GM21447 (cell line): ENCODE results near the gene DOK6.
"Not testable (repeated sequence)": the region's sequence is repeated elsewhere in the genome, so short reads cannot be mapped to it uniquely, and the experiment has no call there.

Experiments
- ATAC-seq: cut with Tn5 transposase; IDR thresholded peaks from one replicate; pipeline ENCODE4 v1.9.1; 2021; ENCODE audit not compliant: unreplicated experiment

The DOK6 gene

DNA sequence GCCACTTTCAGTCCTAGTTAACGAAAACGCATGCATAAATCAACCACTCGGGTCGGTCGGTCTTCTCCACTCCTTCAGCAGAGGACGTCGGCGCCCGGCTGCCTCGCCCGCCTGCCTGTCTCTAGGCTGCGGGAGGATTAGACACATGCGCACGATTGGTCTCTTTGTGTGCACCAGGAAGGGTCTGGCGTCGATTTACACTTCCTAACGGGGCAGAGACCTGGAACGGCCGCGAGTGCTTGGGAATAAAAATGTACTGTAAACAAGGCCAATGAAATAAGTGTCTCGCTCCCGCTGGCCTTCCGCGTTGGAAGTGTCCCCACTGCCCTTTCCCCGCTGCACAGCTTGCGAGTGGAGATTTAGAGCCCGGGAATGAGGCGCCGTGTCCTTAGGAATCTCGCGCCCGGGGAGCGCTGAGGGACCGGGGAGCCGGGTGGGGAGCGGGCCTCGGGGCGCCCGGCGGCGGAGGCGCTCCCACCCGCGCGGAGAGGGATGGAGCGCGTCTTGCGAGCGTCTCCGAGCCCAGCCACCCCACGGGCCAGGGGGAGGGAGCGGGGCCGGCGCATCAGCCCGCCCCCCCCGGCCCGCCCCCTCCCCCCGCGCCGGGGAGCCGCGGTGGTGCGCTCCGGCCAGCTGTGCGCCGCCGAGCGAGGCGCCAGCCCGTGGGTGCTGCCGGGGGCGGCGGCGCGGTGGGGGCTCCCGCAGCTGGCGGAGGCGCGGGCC, at the start of gene DOK6:
Gene DOK6 (plus strand): TSS at position 636 of the 723 bp plus-strand sequence.
- ATAC-seq, result no peak

DNA sequence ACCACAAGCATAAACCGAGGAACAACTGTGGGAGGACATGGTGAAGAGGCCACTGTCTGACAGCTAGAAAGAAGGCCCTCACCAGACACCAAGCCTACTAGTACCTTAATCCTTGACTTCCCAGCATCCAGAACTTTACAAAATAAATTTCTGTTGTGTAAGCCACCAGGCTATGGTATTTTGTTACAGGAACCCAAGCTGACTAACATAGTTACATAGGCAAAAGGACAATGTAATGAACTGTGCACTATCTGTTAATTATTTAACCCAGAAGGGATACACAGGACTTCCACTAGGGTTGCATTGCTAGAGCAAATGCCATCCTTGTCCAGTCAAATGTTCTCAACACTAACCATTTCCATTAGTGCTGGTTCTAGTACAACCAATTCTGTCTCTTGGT, 47.7 kb upstream of the DOK6 start:
- ATAC-seq, result no peak

DNA sequence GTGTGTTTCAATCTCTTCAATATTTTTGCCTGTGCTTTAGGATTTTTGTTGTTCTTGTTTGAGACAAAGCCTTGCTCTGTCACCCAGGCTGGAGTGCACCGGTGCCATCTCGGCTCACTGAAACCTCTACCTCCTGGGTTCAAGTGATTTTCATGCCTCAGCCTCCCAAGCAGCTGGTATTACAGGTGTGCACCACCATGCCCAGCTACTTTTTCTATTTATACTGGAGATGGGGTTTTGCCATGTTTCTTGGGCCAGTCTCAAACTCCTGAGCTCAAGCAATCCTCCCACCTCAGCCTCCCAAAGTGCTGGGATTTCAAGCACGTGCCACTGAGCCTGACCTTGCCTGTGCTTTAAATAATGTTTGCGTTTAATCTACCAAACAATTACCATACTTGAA, 43.1 kb upstream of the DOK6 start:
- no peak for ATAC-seq

DNA sequence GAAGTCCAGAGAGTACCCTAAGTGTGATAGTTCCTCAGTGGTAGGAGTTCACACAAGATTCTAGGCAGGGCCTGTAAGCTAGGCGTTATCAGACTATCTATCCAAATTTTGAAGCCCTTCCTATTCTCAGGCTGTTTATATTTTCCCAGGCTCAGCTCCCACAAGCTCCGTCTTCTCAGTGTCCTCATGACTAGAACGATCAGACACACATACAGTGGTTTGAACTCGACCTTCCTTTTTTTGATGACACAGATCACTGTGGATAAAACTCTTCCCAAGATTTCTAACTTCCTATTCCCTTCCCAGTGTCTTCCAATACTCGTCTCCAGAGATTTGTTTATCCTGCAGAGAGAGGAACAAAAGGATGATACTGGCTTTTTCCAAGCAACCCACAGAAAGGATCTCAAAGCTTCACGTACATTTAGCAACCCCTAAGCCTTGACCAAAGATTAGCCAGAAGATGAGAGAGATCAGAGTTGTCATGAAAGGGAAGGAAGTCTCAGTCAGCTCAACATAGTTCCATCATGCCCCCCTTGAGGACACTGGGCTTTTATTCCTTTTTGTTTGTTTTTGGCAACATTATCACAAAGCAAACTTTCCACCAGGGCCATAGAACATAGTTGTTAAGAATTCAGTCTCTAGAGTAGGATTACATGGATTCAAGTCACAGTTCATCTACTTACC, 42.3 kb upstream of the DOK6 start:
- no peak for ATAC-seq

DNA sequence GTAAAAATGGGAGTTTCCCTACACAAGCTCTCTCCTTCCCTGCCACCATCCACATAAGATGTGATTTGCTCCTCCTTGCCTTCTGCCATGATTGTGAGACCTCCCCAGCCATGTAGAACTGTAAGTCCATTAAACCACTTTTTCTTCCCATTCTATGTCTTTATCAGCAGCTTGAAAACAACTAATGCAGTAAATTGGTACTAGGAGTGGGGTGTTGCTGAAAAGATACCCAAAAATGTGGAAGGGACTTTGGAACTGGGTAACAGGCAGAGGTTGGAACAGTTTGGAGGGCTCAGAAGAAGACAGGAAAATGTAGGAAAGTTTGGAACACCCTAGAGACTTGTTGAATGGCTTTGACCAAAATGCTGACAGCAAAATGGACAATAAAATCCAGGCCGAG, 40.9 kb upstream of the DOK6 start:
- not testable (repeated sequence) for ATAC-seq

DNA sequence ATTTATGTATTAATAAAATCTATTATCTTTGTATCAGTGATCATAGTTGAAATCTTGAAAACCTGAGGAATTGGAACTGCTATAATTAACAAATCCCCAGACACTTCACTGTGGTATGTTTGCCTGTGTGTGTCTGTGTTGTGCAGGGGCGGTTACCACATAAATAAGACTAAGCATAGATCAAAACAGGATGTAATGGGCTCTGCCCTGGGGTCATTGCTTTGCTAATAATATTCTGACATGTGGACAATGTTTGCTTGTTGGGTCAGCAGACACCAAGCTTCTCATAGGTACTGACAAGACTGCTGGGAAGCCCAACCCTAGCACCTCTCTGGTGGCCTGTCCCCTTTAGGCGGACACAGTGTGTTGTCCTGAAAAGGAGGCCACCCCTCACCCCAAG, 35.8 kb upstream of the DOK6 start:
- ATAC-seq, result no peak

DNA sequence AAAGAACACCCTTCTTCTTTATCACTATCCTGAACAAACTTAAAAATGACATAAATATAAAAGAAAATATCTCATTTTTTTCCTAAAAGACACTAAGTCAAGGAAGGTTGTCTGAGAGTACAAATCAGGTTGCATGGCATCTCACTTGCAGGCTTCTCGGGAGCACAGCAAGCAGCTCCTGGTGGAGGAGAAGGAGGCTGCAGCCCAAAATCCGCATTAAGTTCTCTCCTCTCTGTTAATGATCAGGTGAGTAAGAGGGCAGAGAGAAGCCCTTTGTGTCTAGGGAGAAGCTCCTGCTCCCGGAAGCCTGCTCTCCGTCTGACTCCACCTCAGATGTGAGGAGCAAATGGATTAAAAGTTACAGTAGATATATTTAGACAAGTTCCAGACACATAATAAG, 35.0 kb upstream of the DOK6 start:
- no peak for ATAC-seq

DNA sequence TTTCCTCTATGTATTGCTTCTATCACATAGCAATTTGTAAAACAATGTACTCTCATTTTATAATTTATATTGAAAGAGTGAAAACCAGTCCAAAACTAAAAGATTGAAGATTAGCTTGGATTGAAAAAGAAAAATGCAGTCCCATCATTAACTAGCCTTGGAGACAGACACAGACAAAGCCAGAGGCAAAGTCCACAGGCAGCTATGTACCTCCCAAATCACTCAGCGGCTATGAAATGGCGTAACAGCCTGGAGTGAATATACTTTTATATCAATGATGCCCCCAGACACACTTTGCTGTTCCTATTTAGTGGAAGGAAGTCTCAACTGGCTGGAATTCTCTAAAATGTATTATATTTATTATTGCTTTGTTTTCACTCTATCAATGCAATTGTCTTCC, 33.6 kb upstream of the DOK6 start:
- no peak for ATAC-seq

DNA sequence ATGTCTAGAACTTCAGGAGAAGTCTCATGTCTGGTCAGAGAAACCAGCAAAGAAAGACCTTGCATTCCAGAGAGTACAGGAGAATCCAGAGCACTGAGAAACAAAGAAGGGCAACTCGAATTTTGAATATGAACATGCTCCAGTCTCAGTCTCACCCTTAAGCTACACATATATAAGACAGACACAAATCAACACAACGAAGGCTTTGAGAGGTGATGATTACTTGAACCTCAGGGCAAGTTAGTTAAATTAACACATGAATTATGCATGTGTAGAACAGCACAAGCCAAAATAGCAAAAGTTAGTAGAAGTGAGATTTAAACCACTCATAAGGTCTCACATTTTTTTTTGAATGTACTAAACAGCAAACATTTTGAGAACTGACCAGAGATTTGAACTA, 29.0 kb upstream of the DOK6 start:
- ATAC-seq, result no peak

DNA sequence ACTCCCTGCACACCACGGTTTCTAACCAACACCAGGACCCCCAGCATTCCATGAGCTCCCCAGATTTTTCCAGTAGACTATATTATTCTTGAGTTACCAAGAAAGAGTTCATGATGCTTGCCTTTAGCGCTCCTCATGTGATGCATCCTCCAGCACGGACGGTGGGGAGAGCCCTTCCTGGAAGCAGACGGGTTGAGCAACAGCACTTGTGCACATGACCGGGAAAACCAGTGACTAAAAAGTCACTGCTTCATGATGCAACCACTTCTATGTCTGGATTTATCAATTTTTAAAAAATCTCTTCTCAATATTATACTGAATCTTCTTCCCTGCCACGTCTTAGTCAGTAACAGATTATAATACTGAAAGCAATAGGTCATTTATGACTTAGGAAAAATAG, 20.4 kb upstream of the DOK6 start:
- ATAC-seq, result no peak

DNA sequence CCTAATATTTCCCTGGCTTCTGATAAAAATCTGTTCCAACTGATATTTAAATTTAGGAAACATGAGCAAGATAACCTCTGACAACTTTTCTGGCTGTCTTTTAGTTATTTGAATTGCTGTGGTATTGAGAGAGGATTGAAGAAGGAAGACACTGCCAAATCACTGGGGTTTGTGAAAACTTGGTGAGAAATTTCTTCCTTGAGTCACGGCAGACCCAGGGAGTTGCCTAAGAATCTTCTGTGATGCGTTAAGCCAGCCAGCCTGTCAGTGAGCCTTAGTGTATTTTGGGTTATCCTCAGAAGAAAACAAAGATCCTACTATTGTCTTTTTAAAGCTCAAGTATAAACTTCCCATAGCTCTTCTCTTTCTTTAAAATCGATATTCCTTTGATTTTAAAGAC, 17.5 kb upstream of the DOK6 start:
- no peak for ATAC-seq

DNA sequence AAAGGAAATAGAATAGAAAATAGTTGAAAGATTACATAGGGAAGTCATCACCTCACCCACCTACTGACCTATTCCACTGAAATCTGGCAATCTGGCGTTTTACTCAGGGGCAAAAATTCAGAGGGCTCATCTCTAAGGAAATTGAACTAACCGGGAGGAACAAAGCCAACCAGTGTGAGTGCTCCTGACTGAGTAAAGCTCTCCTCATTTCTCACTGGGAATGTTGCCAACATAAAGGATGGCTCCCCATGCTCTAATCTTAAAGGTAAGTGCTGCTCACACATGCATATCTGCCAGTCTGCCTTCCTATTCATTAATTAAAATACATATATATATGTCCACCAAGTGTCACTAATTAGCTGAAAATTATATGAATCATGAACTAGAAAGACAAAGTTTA, 13.5 kb upstream of the DOK6 start:
- no peak for ATAC-seq

DNA sequence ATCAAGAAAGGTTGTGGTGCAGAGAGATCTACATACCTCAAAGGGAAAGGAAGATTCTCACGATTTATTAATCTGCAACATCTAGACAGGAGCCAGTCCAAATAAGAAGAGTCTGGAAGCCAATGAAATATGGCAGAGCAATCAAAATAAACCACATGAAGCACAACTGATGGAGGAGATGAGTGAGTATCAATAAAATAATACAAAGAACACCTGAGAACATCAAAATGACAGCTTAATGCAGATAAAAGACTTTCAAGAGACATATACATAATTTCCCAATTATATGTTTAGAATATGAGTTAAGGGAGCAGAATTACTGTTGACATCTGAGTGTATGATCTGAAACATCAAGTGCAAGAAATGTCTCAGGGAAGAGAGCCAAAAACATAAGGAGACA, 12.5 kb upstream of the DOK6 start:
- ATAC-seq, result no peak

DNA sequence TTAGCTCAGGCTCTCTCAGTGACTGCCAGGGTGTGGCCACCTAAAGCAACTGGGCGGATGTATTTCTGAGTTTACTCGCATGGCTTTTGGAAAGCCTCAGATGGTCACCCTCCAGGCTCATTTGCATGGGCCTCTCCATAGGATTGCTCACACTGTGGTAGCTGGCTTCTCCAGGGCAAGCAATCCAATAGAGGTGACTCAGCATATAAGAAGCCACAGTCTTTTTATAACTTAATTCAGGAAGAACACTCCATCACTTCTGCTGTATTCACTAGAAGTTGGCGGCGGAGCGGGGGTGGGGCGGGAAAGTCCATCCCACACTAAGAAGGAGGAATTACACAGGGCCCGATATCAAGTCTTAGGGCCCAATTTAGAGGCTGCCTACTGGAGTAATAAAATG, 3.6 kb upstream of the DOK6 start:
- ATAC-seq, result no peak

DNA sequence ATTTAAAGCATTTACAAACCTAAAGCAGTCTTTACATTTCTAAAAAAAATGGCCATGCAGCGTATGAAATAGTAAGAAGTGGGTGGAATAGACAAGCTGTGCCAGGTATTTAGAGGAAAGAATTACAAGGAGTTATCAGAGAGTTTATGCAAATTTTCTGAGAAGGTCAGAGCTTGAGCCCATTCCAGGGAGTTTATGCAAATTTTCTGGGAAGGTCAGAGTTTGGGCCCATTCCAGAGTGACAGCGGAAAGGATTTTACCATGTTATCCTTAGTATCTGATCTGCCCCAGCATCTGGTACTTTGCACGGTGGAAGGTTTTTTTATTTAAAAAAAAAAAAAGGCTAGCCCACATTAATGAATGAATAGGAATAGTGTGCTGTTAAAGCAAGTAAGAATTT, 1.4 kb upstream of the DOK6 start:
- no peak for ATAC-seq

DNA sequence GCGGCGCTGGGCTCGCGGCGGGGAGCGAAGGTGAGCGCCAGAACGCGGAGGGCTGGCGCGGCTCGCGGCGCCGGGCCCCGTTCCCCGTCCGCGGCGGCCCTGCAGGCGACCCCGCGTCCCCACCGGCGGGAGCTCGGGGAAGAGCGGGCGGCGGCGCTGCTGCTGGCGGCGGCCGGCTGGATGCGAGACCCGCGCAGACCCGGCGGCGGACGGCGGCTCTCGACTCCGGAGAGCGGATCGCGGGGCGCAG, 213 bp downstream of the DOK6 start:
- no peak for ATAC-seq

DNA sequence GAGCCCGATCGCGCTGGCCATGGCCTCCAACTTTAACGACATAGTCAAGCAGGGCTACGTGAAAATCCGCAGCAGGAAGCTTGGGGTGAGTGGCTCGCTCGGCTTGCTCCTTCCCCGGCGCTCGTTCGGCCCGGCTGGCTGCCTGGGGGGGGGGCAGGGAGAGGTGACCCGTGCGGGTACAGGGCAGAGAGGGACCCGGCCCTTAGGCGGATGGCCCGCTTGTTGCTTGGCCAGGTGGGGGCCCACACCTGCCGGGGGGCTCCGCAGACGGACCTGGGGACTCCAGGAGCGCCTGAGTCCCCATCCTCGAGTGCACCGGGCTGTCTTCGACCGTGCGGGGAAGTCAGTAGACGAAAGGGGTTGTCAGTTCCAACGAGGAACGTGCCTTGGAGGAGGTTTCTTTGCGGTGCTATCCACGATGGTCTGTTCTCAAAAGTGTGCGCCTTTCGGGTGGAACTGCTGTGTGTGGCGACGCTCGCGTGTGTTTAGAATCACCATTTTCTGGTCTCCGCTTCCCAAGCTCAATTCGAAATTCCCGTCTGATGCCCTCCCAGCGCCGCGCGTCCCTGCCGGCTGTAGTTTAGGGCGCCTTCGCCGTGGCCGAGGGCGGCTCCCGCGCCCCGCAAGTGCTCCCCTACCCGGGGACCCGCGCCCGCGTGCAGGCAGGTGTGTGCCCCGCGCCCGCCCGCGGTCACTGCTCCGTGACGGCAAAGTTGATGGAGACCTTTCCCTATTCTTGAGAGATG, 711 bp downstream of the DOK6 start:
- ATAC-seq, result no peak

DNA sequence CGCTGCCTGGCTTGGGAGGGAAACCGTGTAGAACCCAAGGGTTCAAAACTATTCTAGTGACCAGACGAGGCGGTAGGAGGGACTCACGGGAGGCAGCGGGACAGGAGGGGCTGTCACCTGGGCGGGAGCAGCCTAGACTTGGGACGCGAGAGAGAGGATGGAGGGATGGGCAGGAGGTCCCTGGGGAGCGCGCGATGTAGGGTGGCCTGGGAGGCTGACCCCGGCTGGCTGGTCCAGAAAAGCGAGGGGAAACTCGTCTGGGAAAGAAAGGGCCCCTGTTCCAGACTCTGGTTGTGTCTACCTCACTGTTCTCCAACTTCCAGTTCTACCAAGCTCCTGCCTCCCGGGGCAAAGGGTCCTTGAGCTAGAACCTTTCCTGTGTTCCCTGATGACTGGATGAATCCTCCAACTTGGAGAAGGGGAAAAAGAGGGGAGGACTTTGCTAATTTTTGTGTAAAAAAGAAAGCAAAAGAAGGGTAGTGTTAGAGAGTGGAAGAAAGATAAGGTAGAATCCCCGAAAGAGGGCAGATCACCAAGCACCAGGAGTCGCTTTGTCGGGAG, 1.4 kb downstream of the DOK6 start:
- ATAC-seq, result no peak

DNA sequence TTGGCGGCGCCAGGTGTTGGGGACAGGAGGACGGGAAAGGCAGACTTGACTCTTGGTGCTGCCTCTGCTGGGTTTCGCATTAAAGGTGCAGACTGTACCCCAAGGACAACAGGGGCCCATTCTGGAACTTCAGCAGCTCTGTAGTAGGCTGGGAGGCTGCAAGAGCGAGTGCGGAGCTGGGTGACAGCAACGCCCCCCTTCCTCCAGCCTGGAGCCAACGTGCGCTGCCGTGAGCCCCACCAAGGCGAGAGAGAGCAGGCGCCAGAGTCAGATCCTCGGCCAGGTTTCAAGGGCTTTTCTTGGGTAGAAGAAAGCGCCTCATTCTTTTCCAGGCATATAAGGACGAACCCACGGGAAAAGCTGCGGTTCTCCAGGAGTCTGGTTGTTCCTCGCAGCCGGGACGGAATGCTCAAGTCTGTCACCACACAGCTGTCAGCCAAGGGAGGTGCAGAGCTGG, 1.9 kb downstream of the DOK6 start:
- no peak for ATAC-seq

DNA sequence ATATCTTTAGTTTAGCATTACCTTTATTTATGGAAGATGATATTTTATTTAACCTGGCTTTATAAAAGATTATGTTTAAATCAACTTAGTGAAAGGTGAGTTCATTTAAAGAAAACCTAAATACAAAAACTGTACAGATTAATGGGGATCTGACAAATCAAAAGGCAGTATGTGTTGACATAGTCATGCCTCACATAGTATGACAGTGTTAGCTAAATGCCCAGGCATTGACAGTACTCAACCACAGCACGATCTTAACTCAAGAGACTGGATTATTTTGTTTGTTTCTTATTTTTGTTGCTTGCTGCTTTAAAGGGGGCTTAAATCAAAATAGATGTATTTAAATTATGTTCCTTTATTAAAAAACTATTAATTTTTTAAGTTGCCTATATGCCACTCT, 7.8 kb downstream of the DOK6 start:
- no peak for ATAC-seq

DNA sequence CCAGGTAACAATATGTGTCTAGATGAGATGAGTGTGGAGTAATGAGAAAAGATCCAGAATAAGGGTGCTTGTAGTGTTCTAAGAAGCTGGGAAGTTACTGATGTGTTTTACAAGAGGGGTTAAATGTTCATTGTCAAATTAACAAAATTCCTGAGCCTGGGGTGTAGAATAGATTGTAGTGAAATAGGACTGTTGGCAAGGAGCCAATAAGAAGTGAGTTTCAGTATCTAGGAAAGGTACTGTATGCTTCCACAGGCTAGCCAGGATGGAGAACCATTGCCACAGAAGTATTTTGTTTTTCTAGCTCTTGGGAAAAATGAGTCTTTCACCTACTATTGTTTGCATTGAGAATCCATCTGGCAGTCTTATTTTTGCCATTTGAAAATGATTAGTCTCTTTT, 10.5 kb downstream of the DOK6 start:
- ATAC-seq, result no peak

DNA sequence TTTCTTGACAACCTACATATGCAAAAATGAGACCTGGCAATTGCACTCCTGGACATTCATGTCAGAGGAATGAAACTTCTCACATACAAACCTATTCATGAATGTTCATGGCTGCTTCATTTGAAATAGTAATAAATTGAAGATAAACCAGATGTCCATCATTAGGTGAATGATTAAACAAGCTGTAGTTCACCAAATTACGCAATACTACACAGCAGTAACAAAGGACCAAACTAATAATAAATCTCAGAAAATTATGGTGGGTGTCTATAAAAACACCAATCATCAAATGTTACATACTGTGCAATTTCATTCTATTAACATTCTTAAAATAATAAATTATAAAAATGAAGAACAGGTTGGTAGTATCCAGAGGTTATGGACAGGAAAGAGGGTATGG, 13.5 kb downstream of the DOK6 start:
- no peak for ATAC-seq
